NCI-H82 (cell line): ENCODE data around the gene DOCK2.
A peak's percentile ranks its signal among the peaks of the same experiment; 100 is the strongest.

Source experiments
- DNase-seq: peaks from one replicate; lab custom pipeline; 2025; lab: John Stamatoyannopoulos, UW

DOCK2 gene

GRCh38 chr5:169864483-169864882 is 227.4 kb downstream of the DOCK2 start:
- no peak for DNase-seq

- no peak for DNase-seq
Measured at GRCh38 chr5:169867347-169867746, 230.3 kb downstream of the DOCK2 start.

GRCh38 chr5:169869066-169869465 is 232.0 kb downstream of the DOCK2 start:
- no peak for DNase-seq

GRCh38 chr5:169870211-169870610 is 233.1 kb downstream of the DOCK2 start:
- no peak for DNase-seq

GRCh38 chr5:169871826-169872490 is 234.9 kb downstream of the DOCK2 start:
- DNase-seq = no peak

- DNase-seq = no peak
Measured at GRCh38 chr5:169873642-169874041, 236.6 kb downstream of the DOCK2 start.

- no peak for DNase-seq
Measured at GRCh38 chr5:169874621-169875020, 237.5 kb downstream of the DOCK2 start.

GRCh38 chr5:169875091-169875728 is 238.1 kb downstream of the DOCK2 start:
- no peak for DNase-seq

- no peak for DNase-seq
Measured at GRCh38 chr5:169875731-169876130, 238.7 kb downstream of the DOCK2 start.

- DNase-seq = no peak
Measured at GRCh38 chr5:169876386-169876785, 239.3 kb downstream of the DOCK2 start.

GRCh38 chr5:169880012-169880663 is 243.1 kb downstream of the DOCK2 start:
- no peak for DNase-seq

GRCh38 chr5:169880785-169881184 is 243.7 kb downstream of the DOCK2 start:
- DNase-seq = no peak

GRCh38 chr5:169881702-169882303 is 244.7 kb downstream of the DOCK2 start:
- DNase-seq = no peak

GRCh38 chr5:169886033-169886432 is 249.0 kb downstream of the DOCK2 start:
- no peak for DNase-seq

GRCh38 chr5:169886677-169887076 is 249.6 kb downstream of the DOCK2 start:
- DNase-seq = no peak

- no peak for DNase-seq
Measured at GRCh38 chr5:169889572-169889971, 252.5 kb downstream of the DOCK2 start.

- DNase-seq = no peak
Measured at GRCh38 chr5:169893010-169893409, 255.9 kb downstream of the DOCK2 start.

- no peak for DNase-seq
Measured at GRCh38 chr5:169893571-169893970, 256.5 kb downstream of the DOCK2 start.

GRCh38 chr5:169895926-169896325 is 258.9 kb downstream of the DOCK2 start:
- peak; percentile 62 for DNase-seq

GRCh38 chr5:169897481-169897880 is 260.4 kb downstream of the DOCK2 start:
- DNase-seq = no peak

GRCh38 chr5:169901896-169902295 is 264.8 kb downstream of the DOCK2 start:
- DNase-seq = no peak

GRCh38 chr5:169904059-169904458 is 267.0 kb downstream of the DOCK2 start:
- DNase-seq = no peak

- peak; percentile 65 for DNase-seq
Measured at GRCh38 chr5:169904508-169904907, 267.4 kb downstream of the DOCK2 start.
